Measurements from ENCODE around the gene POMC.
"Not testable (repeated sequence)": the region's sequence is repeated elsewhere in the genome, so short reads cannot be mapped to it uniquely, and the experiment has no call there.

POMC gene

GRCh38 chr2:25141120-25141519, 27.3 kb downstream of the POMC start:
- H3K9ac ChIP-seq (ENCODE audit: low read depth in 1 of 2, low read length in 2 of 2): no peak overlapping the region
- H3K27ac ChIP-seq (ENCODE audit: low read depth, low read length): no peak overlapping the region
- peaks cover 6% of the 10 kb centered on the region in 2 donors for H3K27me3 ChIP-seq (ENCODE audit: control insufficient read depth in 1 of 2, insufficient read depth in 2 of 2, low read length in 2 of 2)
- H3K36me3 ChIP-seq (ENCODE audit: control insufficient read depth in 1 of 2, insufficient read depth in 2 of 2, low read length in 2 of 2): no peaks in the 10 kb centered on the region
- H3K4me3 ChIP-seq (ENCODE audit: low read depth in 1 of 2, low read length in 2 of 2): no peak overlapping the region
- no peaks in the 10 kb centered on the region for H3K9me3 ChIP-seq (ENCODE audit: control insufficient read depth in 1 of 2, low read length in 2 of 2)
- H3K4me1 ChIP-seq (ENCODE audit: control insufficient read depth in 1 of 2, insufficient read depth in 2 of 2, low read length in 2 of 2): no peaks in the 10 kb centered on the region

- not testable (repeated sequence) for H3K9ac ChIP-seq (ENCODE audit: low read depth in 1 of 2, low read length in 2 of 2)
Observed at GRCh38 chr2:25140535-25140934, 27.8 kb downstream of the POMC start.

GRCh38 chr2:25132693-25133092, 35.7 kb downstream of the POMC start:
- no peak overlapping the region for H3K27ac ChIP-seq (ENCODE audit: low read depth, low read length)
- no peak overlapping the region for H3K4me3 ChIP-seq (ENCODE audit: low read depth in 1 of 2, low read length in 2 of 2)
- H3K36me3 ChIP-seq (ENCODE audit: control insufficient read depth in 1 of 2, insufficient read depth in 2 of 2, low read length in 2 of 2): no peaks in the 10 kb centered on the region
- no peak overlapping the region for H3K9ac ChIP-seq (ENCODE audit: low read depth in 1 of 2, low read length in 2 of 2)
- H3K27me3 ChIP-seq (ENCODE audit: control insufficient read depth in 1 of 2, insufficient read depth in 2 of 2, low read length in 2 of 2): peaks cover 17 to 32% of the 10 kb centered on the region in 2 donors
- H3K9me3 ChIP-seq (ENCODE audit: control insufficient read depth in 1 of 2, low read length in 2 of 2): no peaks in the 10 kb centered on the region
- peaks cover 0 to 9% of the 10 kb centered on the region in 2 donors for H3K4me1 ChIP-seq (ENCODE audit: control insufficient read depth in 1 of 2, insufficient read depth in 2 of 2, low read length in 2 of 2)

More at GRCh38 chr2:25140535-25140934, 27.8 kb downstream of the POMC start:
- not testable (repeated sequence) for H3K36me3 ChIP-seq (ENCODE audit: control insufficient read depth in 1 of 2, insufficient read depth in 2 of 2, low read length in 2 of 2); H3K4me1 ChIP-seq (ENCODE audit: control insufficient read depth in 1 of 2, insufficient read depth in 2 of 2, low read length in 2 of 2); H3K27ac ChIP-seq (ENCODE audit: low read depth, low read length); H3K4me3 ChIP-seq (ENCODE audit: low read depth in 1 of 2, low read length in 2 of 2); H3K27me3 ChIP-seq (ENCODE audit: control insufficient read depth in 1 of 2, insufficient read depth in 2 of 2, low read length in 2 of 2); H3K9me3 ChIP-seq (ENCODE audit: control insufficient read depth in 1 of 2, low read length in 2 of 2)

GRCh38 chr2:25132299-25132635, 36.1 kb downstream of the POMC start:
- Histone ChIP-seq H3K9ac (ENCODE audit: low read depth in 1 of 2, low read length in 2 of 2) (no peak overlapping the region), H3K9me3 (ENCODE audit: control insufficient read depth in 1 of 2, low read length in 2 of 2) (no peaks in the 10 kb centered on the region), H3K27me3 (ENCODE audit: control insufficient read depth in 1 of 2, insufficient read depth in 2 of 2, low read length in 2 of 2) (peaks cover 17 to 31% of the 10 kb centered on the region in 2 donors), H3K4me3 (ENCODE audit: low read depth in 1 of 2, low read length in 2 of 2) (peak overlapping the region; percentile 28 to 47), H3K4me1 (ENCODE audit: control insufficient read depth in 1 of 2, insufficient read depth in 2 of 2, low read length in 2 of 2) (peaks cover 0 to 9% of the 10 kb centered on the region in 2 donors), H3K36me3 (ENCODE audit: control insufficient read depth in 1 of 2, insufficient read depth in 2 of 2, low read length in 2 of 2) (no peaks in the 10 kb centered on the region), H3K27ac (ENCODE audit: low read depth, low read length) (no peak overlapping the region)

- Histone ChIP-seq H3K4me3 (ENCODE audit: low read depth in 1 of 2, low read length in 2 of 2) (peak overlapping the region; percentile 49 to 58), H3K27ac (ENCODE audit: low read depth, low read length) (no peak overlapping the region), H3K9me3 (ENCODE audit: control insufficient read depth in 1 of 2, low read length in 2 of 2) (no peaks in the 10 kb centered on the region), H3K36me3 (ENCODE audit: control insufficient read depth in 1 of 2, insufficient read depth in 2 of 2, low read length in 2 of 2) (no peaks in the 10 kb centered on the region), H3K27me3 (ENCODE audit: control insufficient read depth in 1 of 2, insufficient read depth in 2 of 2, low read length in 2 of 2) (peaks cover 12 to 26% of the 10 kb centered on the region in 2 donors), H3K4me1 (ENCODE audit: control insufficient read depth in 1 of 2, insufficient read depth in 2 of 2, low read length in 2 of 2) (peaks cover 0 to 9% of the 10 kb centered on the region in 2 donors), H3K9ac (ENCODE audit: low read depth in 1 of 2, low read length in 2 of 2) (no peak overlapping the region)
Observed at GRCh38 chr2:25131567-25132298, 36.6 kb downstream of the POMC start.

- Histone ChIP-seq H3K27ac (ENCODE audit: low read depth, low read length) (no peak overlapping the region), H3K4me1 (ENCODE audit: control insufficient read depth in 1 of 2, insufficient read depth in 2 of 2, low read length in 2 of 2) (peaks cover 0 to 9% of the 10 kb centered on the region in 2 donors), H3K9ac (ENCODE audit: low read depth in 1 of 2, low read length in 2 of 2) (no peak overlapping the region), H3K36me3 (ENCODE audit: control insufficient read depth in 1 of 2, insufficient read depth in 2 of 2, low read length in 2 of 2) (no peaks in the 10 kb centered on the region), H3K9me3 (ENCODE audit: control insufficient read depth in 1 of 2, low read length in 2 of 2) (no peaks in the 10 kb centered on the region), H3K4me3 (ENCODE audit: low read depth in 1 of 2, low read length in 2 of 2) (peak overlapping the region; percentile 49 to 58), H3K27me3 (ENCODE audit: control insufficient read depth in 1 of 2, insufficient read depth in 2 of 2, low read length in 2 of 2) (peaks cover 11 to 26% of the 10 kb centered on the region in 2 donors)
Observed at GRCh38 chr2:25131253-25131566, 37.2 kb downstream of the POMC start.

- Histone ChIP-seq H3K9me3 (ENCODE audit: control insufficient read depth in 1 of 2, low read length in 2 of 2) (no peaks in the 10 kb centered on the region), H3K36me3 (ENCODE audit: control insufficient read depth in 1 of 2, insufficient read depth in 2 of 2, low read length in 2 of 2) (no peaks in the 10 kb centered on the region), H3K9ac (ENCODE audit: low read depth in 1 of 2, low read length in 2 of 2) (no peak overlapping the region), H3K27ac (ENCODE audit: low read depth, low read length) (no peak overlapping the region), H3K4me1 (ENCODE audit: control insufficient read depth in 1 of 2, insufficient read depth in 2 of 2, low read length in 2 of 2) (peaks cover 0 to 9% of the 10 kb centered on the region in 2 donors), H3K27me3 (ENCODE audit: control insufficient read depth in 1 of 2, insufficient read depth in 2 of 2, low read length in 2 of 2) (peaks cover 5 to 25% of the 10 kb centered on the region in 2 donors), H3K4me3 (ENCODE audit: low read depth in 1 of 2, low read length in 2 of 2) (no peak overlapping the region)
Observed at GRCh38 chr2:25129901-25130520, 38.4 kb downstream of the POMC start.

- Histone ChIP-seq H3K4me3 (ENCODE audit: low read depth in 1 of 2, low read length in 2 of 2) (no peak overlapping the region), H3K9ac (ENCODE audit: low read depth in 1 of 2, low read length in 2 of 2) (no peak overlapping the region), H3K36me3 (ENCODE audit: control insufficient read depth in 1 of 2, insufficient read depth in 2 of 2, low read length in 2 of 2) (no peaks in the 10 kb centered on the region), H3K9me3 (ENCODE audit: control insufficient read depth in 1 of 2, low read length in 2 of 2) (no peaks in the 10 kb centered on the region), H3K27me3 (ENCODE audit: control insufficient read depth in 1 of 2, insufficient read depth in 2 of 2, low read length in 2 of 2) (peaks cover 3 to 9% of the 10 kb centered on the region in 2 donors), H3K27ac (ENCODE audit: low read depth, low read length) (no peak overlapping the region), H3K4me1 (ENCODE audit: control insufficient read depth in 1 of 2, insufficient read depth in 2 of 2, low read length in 2 of 2) (peaks cover 0 to 9% of the 10 kb centered on the region in 2 donors)
Observed at GRCh38 chr2:25127646-25128045, 40.7 kb downstream of the POMC start.

GRCh38 chr2:25127071-25127470, 41.3 kb downstream of the POMC start:
- H3K4me1 ChIP-seq (ENCODE audit: control insufficient read depth in 1 of 2, insufficient read depth in 2 of 2, low read length in 2 of 2); H3K9me3 ChIP-seq (ENCODE audit: control insufficient read depth in 1 of 2, low read length in 2 of 2); H3K4me3 ChIP-seq (ENCODE audit: low read depth in 1 of 2, low read length in 2 of 2); H3K27me3 ChIP-seq (ENCODE audit: control insufficient read depth in 1 of 2, insufficient read depth in 2 of 2, low read length in 2 of 2); H3K36me3 ChIP-seq (ENCODE audit: control insufficient read depth in 1 of 2, insufficient read depth in 2 of 2, low read length in 2 of 2); H3K27ac ChIP-seq (ENCODE audit: low read depth, low read length); H3K9ac ChIP-seq (ENCODE audit: low read depth in 1 of 2, low read length in 2 of 2): not testable (repeated sequence)

GRCh38 chr2:25125976-25126375, 42.4 kb downstream of the POMC start:
- H3K9ac ChIP-seq (ENCODE audit: low read depth in 1 of 2, low read length in 2 of 2): no peak overlapping the region
- no peak overlapping the region for H3K27ac ChIP-seq (ENCODE audit: low read depth, low read length)
- peaks cover 3 to 4% of the 10 kb centered on the region in 2 donors for H3K27me3 ChIP-seq (ENCODE audit: control insufficient read depth in 1 of 2, insufficient read depth in 2 of 2, low read length in 2 of 2)
- no peak overlapping the region for H3K4me3 ChIP-seq (ENCODE audit: low read depth in 1 of 2, low read length in 2 of 2)
- no peaks in the 10 kb centered on the region for H3K36me3 ChIP-seq (ENCODE audit: control insufficient read depth in 1 of 2, insufficient read depth in 2 of 2, low read length in 2 of 2)
- peaks cover 0 to 3% of the 10 kb centered on the region in 2 donors for H3K4me1 ChIP-seq (ENCODE audit: control insufficient read depth in 1 of 2, insufficient read depth in 2 of 2, low read length in 2 of 2)
- no peaks in the 10 kb centered on the region for H3K9me3 ChIP-seq (ENCODE audit: control insufficient read depth in 1 of 2, low read length in 2 of 2)

Measured in duodenal mucosa (tissue), 2 donors.